OCI-LY3 (cell line): ENCODE measurements around the gene BTRC.

Source experiments
- CTCF ChIP-seq: fragments of 200-600, 300-600 bp; sonication (generic); IDR thresholded peaks from 2 replicates; pipeline ENCODE4 v1.5.1; 2014; ENCODE audit warnings: antibody characterized with exemption, low read length, low read depth
- EZH2phosphoT487 ChIP-seq: fragments of 200-600 bp; shearing (Covaris generic); IDR thresholded peaks from 2 replicates; pipeline ENCODE4 v1.6.1; 2018; ENCODE audit warnings: antibody characterized with exemption, mixed run types, low read depth

DNA sequence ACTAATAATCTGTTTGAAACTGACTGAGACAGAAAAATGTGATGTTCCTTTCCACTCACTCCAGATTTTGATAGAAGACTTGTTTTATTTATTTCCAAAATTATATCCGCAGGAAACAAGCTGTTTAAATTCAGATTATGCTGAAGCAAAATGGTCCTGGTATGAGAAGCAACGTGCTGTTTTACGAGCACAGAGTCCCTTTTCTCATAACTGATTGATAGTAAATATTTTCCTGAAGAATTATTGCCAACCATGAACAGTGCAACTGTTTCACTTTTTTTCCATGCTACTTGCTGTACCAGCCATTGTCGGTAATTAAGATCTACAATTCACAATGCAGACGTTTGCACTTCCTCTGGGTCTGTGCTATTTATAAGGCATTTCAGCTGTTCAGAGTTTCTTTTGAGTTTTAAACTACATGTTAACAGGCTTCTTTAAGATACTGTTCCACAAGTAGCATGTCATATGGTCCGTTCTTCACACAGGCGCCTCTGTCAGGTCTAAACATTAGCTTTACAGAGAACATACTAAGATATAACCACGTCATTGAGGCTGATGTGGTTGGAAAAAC, 130.3 kb downstream of the BTRC start:
- TF ChIP-seq CTCF (no peak), EZH2phosphoT487 (no peak)
